Kidney glomerular epithelial cell (primary cell): ENCODE measurements around the gene DMXL1.
"Not testable (repeated sequence)": the region's sequence is repeated elsewhere in the genome, so short reads cannot be mapped to it uniquely, and the experiment has no call there.

ENCODE experiments used
- DNase-seq: peaks from one replicate; lab custom pipeline; 2025; lab: John Stamatoyannopoulos, UW

The DMXL1 gene

DNA sequence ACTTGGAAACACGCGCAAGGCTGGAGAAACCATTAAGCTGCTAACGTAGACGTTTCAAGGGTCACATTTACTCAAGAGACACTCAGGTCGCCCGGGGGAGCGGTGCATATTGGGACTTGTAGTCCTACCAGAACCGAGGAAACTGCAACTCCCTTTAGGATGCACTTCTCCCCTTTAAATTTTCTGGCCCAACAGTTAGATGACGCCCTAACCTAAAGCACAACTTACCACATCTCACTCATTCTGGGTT is 384 bp upstream of the DMXL1 start:
- DNase-seq = no peak

DNA sequence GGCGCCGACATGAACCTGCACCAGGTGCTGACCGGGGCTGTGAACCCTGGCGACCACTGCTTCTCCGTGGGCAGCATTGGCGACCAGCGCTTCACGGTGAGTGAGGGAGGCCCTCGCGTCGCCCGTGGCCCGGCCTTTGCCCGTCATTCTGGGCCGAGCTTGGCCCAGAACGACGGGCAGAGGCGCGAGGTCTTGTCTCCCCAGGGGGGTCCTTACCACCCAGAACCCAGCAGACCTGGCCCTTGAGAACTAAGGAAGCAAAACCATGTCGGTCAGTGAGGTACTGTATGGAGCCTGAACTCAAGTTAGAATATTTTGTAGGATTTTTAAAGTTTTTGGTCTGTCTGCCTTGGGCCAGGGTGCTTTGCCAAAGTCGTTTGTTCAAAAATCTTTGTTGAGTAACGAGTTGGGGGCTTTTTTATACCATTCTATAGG is 691 bp downstream of the DMXL1 start:
- no peak for DNase-seq

DNA sequence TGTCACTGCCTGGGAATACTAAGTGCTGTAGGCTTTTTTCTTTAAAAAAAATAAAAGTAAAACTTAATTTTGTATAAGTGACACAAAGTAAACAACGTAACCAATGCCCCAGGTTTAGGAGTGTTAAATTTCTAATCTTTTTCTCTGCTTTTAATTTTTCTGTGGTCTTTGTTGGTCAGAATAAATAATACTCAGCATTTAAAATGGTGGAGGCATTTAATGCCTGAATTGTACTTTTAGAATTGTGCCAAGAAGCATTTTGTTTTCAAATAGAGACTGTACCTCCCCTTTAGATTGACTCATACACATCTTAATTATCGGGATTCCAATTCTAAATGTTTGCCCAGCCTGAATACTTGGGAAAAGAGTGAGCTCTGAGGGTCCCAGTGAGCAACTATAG is 1.6 kb downstream of the DMXL1 start:
- no peak for DNase-seq

- not testable (repeated sequence) for DNase-seq
Observed at GRCh38 chr5:119073746-119074337, 3.0 kb downstream of the DMXL1 start.

DNA sequence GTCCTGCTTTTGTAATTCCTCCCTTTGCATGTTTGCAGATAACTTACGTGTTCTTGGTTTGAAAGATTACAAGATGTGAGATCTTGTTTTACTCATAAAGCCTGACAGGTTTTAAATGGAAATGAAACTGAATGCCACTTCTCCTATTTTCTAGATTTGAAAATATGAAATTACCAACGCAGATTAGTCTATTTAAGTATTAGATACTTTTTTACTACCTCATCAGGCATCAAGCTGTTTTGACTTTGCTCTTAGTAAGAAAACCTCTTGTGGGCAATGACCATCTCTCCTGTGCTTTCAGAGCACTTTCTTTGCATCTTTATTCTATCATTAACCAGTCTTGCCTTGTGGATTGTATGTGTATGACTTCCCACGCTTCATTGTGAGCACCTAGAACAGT is 3.5 kb downstream of the DMXL1 start:
- DNase-seq = no peak

GRCh38 chr5:119075269-119075668 is 4.4 kb downstream of the DMXL1 start:
- not testable (repeated sequence) for DNase-seq

GRCh38 chr5:119076080-119076479 is 5.2 kb downstream of the DMXL1 start:
- DNase-seq = no peak

DNA sequence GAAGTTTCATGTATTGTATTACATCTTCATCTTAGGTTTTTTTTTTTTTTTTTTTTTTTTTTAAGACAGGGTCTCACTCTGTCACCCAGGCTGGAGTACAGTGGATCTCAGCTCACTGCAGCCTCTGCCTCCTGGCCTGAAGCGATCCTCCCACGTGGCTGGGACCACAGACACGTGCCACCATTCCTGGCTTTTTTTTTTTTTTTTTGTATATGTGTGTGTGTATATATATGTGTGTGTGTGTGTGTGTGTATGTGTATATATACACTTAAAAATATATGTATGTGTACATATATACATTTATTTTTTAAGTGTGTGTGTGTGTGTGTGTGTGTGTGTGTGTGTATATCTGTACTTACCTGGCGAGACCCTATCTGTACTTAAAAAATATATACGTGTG is 6.6 kb downstream of the DMXL1 start:
- DNase-seq = no peak

GRCh38 chr5:119078071-119078846 is 7.4 kb downstream of the DMXL1 start:
- no peak for DNase-seq

DNA sequence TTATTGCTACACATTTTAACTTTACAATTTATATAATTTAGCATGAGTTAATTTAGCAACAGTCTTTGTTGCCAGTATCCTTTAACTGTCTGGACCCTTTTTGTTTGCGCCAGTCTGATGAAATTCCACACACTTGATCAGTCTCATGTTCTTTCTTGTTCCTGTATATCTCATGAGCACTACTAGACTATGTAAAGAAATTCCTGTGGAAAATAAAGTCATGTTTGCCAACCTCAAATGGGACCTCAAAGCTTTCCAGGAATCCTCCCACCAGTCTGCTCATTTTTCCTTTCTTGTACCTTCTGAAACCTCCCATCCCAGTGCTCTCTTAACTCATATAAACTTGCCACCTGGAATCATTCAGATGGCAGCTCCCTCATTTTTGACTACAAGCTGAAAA is 8.0 kb downstream of the DMXL1 start:
- DNase-seq = no peak

- DNase-seq = no peak
Observed at GRCh38 chr5:119079318-119079921, 8.5 kb downstream of the DMXL1 start.

DNA sequence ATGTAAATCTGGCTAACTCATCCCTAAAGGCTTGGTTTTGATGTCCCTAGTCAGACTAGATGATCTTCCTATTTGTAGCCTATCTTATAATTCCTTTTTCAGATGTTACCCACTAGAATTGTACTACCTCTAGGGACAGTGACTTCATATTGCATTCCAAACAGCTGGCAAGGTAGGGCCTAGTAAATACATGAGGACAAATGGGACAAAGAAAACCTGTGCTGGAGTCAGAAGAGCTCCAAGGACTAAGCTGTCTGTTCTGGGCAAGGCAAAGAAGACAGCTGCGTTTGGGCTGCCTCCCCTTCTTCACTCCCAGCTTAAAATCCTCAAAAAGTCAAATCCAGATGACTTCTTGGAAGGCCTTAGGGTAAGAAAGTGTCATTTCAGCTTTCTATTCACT is 10.0 kb downstream of the DMXL1 start:
- no peak for DNase-seq

DNA sequence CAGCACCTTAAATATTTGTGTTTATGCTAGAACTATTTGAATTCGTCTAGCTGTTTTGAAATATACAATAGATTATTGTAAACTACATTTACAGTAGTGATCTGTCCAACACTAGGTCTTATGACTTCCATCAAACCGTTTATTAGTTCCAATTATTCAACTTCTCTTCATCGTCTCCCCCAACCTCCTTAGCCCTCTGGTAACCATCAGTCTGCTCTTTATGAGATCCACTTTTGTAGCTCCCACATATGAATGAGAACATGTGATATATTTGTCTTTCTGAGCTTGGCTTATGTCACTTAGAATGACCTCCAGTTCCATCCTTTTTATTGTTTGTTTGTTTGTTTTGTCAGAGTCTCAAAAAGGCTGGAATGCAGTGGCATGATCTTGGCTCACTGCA is 11.8 kb downstream of the DMXL1 start:
- no peak for DNase-seq

DNA sequence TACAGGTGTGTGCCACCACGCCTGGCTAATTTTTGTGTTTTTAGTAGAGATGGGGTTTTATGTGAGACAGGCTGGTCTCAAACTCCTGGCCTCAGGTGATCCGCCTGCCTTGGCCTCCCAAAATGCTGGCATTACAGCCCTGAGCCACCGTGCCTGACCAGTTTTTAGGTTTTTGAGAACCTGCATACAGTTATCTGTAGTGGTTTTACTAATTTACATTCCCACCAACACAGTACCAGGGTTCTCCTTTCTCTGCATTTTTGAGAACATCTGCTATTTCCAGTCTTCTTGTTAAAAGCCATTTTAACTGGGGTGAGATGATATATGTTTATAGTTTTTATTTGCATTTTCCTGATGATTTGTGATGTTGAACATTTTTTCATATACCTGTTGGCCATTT is 12.8 kb downstream of the DMXL1 start:
- DNase-seq = no peak

DNA sequence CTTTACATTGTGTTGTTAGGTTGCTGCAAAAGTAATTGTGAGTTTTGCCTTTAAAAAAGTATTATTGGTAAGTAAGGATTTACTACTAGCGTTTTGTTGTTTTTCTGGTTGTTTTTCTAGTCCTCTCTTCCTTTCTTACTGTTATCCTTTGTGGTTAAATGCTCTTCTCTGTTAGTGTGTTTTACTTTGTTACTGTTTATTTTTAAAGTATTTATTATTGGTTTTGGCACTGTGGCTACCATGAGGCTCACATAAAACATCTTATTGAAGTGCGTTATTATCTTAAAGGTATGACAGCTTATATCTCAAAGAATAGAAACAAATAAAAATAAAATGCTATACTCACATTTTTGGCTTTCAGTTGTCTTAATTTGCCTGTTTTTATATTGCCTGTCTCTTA is 17.6 kb downstream of the DMXL1 start:
- DNase-seq = no peak

- DNase-seq = no peak
Observed at GRCh38 chr5:119095611-119096010, 24.7 kb downstream of the DMXL1 start.

- DNase-seq = no peak
Observed at GRCh38 chr5:119105971-119106370, 35.1 kb downstream of the DMXL1 start.

- DNase-seq = no peak
Observed at GRCh38 chr5:119112151-119112550, 41.3 kb downstream of the DMXL1 start.

DNA sequence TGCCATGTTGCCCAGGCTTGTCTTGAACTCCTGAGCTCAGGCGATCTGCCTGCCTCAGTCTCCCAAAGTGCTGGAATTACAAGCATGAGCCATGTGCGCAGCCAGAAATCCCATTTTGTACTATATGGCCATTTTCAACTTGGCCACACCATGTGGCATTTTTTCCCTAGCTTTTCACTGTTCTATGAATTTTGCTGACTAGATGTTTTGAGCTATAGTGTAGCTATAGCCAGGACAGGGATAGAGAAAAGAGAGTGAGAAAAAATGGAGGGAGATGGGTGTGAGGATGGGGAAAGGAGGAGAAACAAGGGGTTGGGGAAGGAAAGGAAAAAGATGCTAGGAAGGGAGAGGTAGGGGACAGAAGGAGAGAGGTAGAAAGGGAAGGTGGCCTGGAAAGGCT is 46.4 kb downstream of the DMXL1 start:
- no peak for DNase-seq

DNA sequence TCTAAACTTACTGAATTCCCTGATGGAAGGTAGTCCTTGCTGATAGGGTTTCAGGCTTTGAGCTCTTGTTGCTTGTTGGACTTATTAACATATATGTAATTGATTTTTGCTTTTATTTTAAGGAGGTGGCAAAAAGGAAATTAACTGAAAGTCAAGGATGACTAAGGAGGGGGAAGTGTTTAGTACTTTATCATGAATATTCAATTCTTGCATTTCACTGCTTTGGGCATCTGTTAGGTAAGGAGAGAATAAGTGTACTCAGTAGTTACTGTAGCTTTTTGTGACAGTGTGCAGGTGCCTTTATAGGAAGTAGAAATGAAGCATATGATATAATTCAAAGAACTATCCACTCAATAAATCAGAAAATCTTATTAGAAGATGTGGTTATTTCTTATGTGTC is 47.1 kb downstream of the DMXL1 start:
- no peak for DNase-seq

- no peak for DNase-seq
Observed at GRCh38 chr5:119120893-119121292, 50.0 kb downstream of the DMXL1 start.

DNA sequence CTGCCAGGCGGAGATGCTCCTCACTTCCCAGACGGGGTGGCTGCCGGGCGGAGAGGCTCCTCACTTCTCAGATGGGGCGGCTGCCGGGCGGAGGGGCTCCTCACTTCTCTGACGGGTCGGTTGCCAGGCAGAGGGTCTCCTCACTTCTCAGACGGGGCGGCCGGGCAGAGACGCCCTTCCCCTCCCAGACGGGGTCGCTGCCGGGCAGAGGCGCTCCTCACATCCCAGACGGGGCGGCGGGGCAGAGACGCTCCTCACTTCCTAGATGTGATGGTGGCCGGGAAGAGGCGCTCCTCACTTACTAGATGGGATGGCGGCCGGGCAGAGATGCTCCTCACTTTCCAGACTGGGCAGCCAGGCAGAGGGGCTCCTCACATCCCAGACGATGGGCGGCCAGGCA is 51.6 kb downstream of the DMXL1 start:
- DNase-seq = not testable (repeated sequence)

- no peak for DNase-seq
Observed at GRCh38 chr5:119123280-119123679, 52.4 kb downstream of the DMXL1 start.

- no peak for DNase-seq
Observed at GRCh38 chr5:119129770-119130169, 58.9 kb downstream of the DMXL1 start.
